ENCODE measurements around the gene ERP29.

ERP29 gene

DNA sequence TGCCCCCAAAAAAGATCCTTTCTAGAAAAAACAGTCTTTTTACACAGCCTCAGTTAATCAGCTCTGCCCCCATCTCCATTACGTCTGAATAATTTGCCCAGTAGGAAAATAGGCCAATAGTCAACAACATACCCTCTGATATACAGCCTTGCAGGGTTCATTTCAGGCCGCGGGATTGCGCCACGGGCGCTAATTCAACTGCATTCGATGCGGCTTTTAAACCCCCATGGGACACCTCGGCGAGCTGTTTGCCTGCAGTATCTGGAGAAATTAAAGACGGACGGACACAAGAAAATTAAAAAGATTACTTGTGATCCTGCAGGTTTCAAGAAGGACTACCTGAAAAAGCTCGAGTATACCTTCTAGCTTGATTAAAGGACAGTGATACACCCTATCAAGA lies 36.1 kb downstream of the ERP29 start:
- DNase-seq = no peak

DNA sequence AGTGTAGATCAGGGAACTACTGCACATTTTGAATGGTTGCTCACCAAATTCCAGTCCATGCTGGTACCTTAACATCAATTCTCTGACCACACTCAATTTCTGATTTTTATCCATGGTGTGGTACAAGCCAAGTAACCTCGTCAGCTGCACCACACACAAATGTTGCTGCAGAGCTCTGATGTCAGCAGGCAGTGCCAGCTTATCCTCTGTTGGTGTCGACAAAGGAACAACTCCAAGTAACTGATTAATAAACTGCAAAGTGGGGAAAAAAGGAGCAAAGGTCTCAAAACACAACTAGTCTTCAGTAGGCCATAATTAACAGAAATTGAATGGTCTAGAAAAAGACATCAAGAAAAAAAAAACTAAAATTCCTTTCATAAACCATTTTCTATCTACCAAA lies 47.9 kb downstream of the ERP29 start:
- no peak for DNase-seq

GRCh38 chr12:112063273-112063672 lies 50.0 kb downstream of the ERP29 start:
- DNase-seq = no peak

- no peak for DNase-seq
These were observed 53.3 kb downstream of the ERP29 start for GRCh38 chr12:112066566-112066965.
